Endothelial cell of umbilical vein (primary cell): ENCODE measurements around the gene CALHM5. TPM values are rescaled to one million over a fixed set of nuclear protein-coding genes. Genes with fewer than 3 reads are reported as not detected.

Experiments
- BruUV-seq: library from RNA; stranded (reverse); fragments of 400-500 nt; replicated peaks from 2 replicates; lab custom pipeline; 2021; lab: Mats Ljungman, UMichigan
- CTCF ChIA-PET: fragments of 300-600, 350-600 bp; sonication (Branson Sonifier 250); formaldehyde crosslinking; loops from one replicate; lab custom pipeline; 2021; ENCODE audit warnings: antibody characterized with exemption, inconsistent platforms; lab: Charles Lee
- POLR2A ChIA-PET: fragments of 300-600, 350-600 bp; sonication (Branson Sonifier 250); formaldehyde crosslinking; loops from one replicate; lab custom pipeline; 2021; ENCODE audit warnings: antibody characterized with exemption, inconsistent platforms; lab: Charles Lee
- DNase-seq: peaks from one replicate; pipeline ENCODE4 v3.0.0-alpha.2; 2011; ENCODE audit warnings: low read depth, low spot score
- FAIRE-seq: peaks from 2 replicates; lab custom pipeline; 2011; peaks lifted over from hg19 to GRCh38; lab: Jason Lieb, UNC
- H2AFZ ChIP-seq: 2 replicates; pipeline ENCODE4 v1.6.0; 2012; ENCODE audit warnings: low read depth, low read length, control low read depth, inconsistent platforms
- H3K27ac ChIP-seq: 2 replicates; pipeline ENCODE4 v1.5.1; 2011; ENCODE audit warnings: low read depth, mild to moderate bottlenecking, control low read depth, low read length, moderate library complexity; ENCODE audit not compliant: insufficient read depth
- H3K27me3 ChIP-seq, 2 experiments: 2 replicates each; pipeline versions ENCODE4 v1.6.0 to v1.6.1; 2011; ENCODE audit warnings: low read length in 2 of 2, mixed read lengths in 1 of 2; ENCODE audit not compliant: control insufficient read depth in 2 of 2, insufficient read depth in 2 of 2
- H3K36me3 ChIP-seq, 2 experiments: 2 replicates in 1 of 2; 3 replicates in 1 of 2; pipeline ENCODE4 v1.5.1; 2011; ENCODE audit warnings: low read length in 2 of 2, mild to moderate bottlenecking in 1 of 2, moderate library complexity in 1 of 2; ENCODE audit not compliant: control insufficient read depth in 2 of 2, insufficient read depth in 2 of 2; ENCODE audit errors: extremely low read depth in 1 of 2
- H3K4me1 ChIP-seq: 3 replicates; pipeline ENCODE4 v1.5.1; 2011; ENCODE audit warnings: mild to moderate bottlenecking, low read length; ENCODE audit not compliant: control insufficient read depth, insufficient read depth; ENCODE audit errors: extremely low read depth
- H3K4me2 ChIP-seq: 2 replicates; pipeline ENCODE4 v1.6.1; 2011; ENCODE audit warnings: low read length, control low read depth, mixed read lengths; ENCODE audit not compliant: insufficient read depth
- H3K4me3 ChIP-seq, 3 experiments: fragments of 200-600 bp in 1 of 3; sonication (generic), shearing (Covaris generic) in 1 of 3; replicated peaks in 1 of 3; 2 replicates each; pipeline ENCODE4 v1.5.1; 2011 to 2016; ENCODE audit warnings: control low read depth in 3 of 3, low read length in 3 of 3, mild to moderate bottlenecking in 2 of 3, inconsistent platforms in 1 of 3, low read depth in 1 of 3, moderate library complexity in 1 of 3; ENCODE audit not compliant: insufficient read depth in 1 of 3
- H3K79me2 ChIP-seq: 2 replicates; pipeline ENCODE4 v1.6.0; 2012; ENCODE audit warnings: low read length, inconsistent platforms; ENCODE audit not compliant: control insufficient read depth, insufficient read depth
- H3K9ac ChIP-seq: replicated peaks from 2 replicates; pipeline ENCODE3; 2011; ENCODE audit warnings: low read length, control low read depth; ENCODE audit not compliant: insufficient read depth; ENCODE audit errors: extremely low read depth
- H3K9me1 ChIP-seq: replicated peaks from 3 replicates; pipeline ENCODE4 v1.6.0; 2011; ENCODE audit warnings: mild to moderate bottlenecking, low read length; ENCODE audit not compliant: control insufficient read depth, insufficient read depth; ENCODE audit errors: extremely low read depth
- H3K9me3 ChIP-seq: replicated peaks from 2 replicates; pipeline ENCODE4 v1.5.1; 2012; ENCODE audit warnings: low read length, inconsistent platforms; ENCODE audit not compliant: control insufficient read depth, insufficient read depth
- H4K20me1 ChIP-seq: replicated peaks from 2 replicates; pipeline ENCODE3; 2011; ENCODE audit warnings: mild to moderate bottlenecking, low read length; ENCODE audit not compliant: control insufficient read depth, insufficient read depth; ENCODE audit errors: extremely low read depth
- FOS ChIP-seq: IDR thresholded peaks from 2 replicates; pipeline ENCODE4 v1.6.1; 2011; ENCODE audit warnings: mild to moderate bottlenecking, low read length, moderate library complexity, borderline replicate concordance; ENCODE audit not compliant: insufficient read depth
- GATA2 ChIP-seq: IDR thresholded peaks from 2 replicates; pipeline ENCODE4 v1.7.0; 2011; ENCODE audit warnings: low read depth, mild to moderate bottlenecking, moderate library complexity, mixed read lengths, low read length; ENCODE audit not compliant: insufficient read length, insufficient read depth
- JUN ChIP-seq: IDR thresholded peaks from 2 replicates; pipeline ENCODE4 v1.6.1; 2011; ENCODE audit warnings: borderline replicate concordance, low read depth; ENCODE audit not compliant: insufficient read length, insufficient read depth
- POLR2AphosphoS5 ChIP-seq: IDR thresholded peaks from 2 replicates; pipeline ENCODE4 v1.6.1; 2012; ENCODE audit warnings: low read depth, mild to moderate bottlenecking, control low read depth, low read length, moderate library complexity; ENCODE audit not compliant: insufficient read depth
- dilution Hi-C: fragments of 300-500 bp; cut with MboI; formaldehyde crosslinking; loops from one replicate; pipeline ENCODE4 v1.15.0; 2019; ENCODE audit warnings: low sequenced_read_pairs; ENCODE audit not compliant: extremely low pct_ligation_motif_present
- intact Hi-C: fragments of 100-400 bp; cut with micrococcal nuclease; formaldehyde crosslinking; loops from one replicate; pipeline ENCODE4 v1.10.0; 2022
- polyA plus RNA-seq, 4 experiments: library from polyadenylated mRNA; depleted of rRNA in 3 of 4; stranded (reverse) in 3 of 4; unstranded in 1 of 4; fragments of >200 nt; gene quantifications; 2 replicates each; pipeline versions ENCODE4 v1.2.1 to v1.2.3, GENCODE V29; 2011 to 2012; ENCODE audit warnings: missing spikeins in 1 of 4
- total RNA-seq: library from RNA; stranded (reverse); gene quantifications from 2 replicates; pipeline ENCODE4 v1.2.3, GENCODE V29; 2021
- TF ChIP-seq, protein P1 (sequence below): IDR thresholded peaks from 2 replicates; pipeline ENCODE4 v1.6.1; 2011; ENCODE audit not compliant: insufficient read depth, insufficient read length
- TF ChIP-seq, protein P2 (sequence below), 2 donors: IDR thresholded peaks; 1 replicate in 1 of 2; 2 replicates in 1 of 2; pipeline ENCODE4 v1.5.1; 2011; ENCODE audit warnings: low read length in 2 of 2, mild to moderate bottlenecking in 2 of 2, moderate library complexity in 2 of 2, control low read depth in 1 of 2, inconsistent platforms in 1 of 2, low read depth in 1 of 2; ENCODE audit not compliant: insufficient read depth in 1 of 2; ENCODE audit errors: extremely low read depth in 1 of 2

Gene CALHM5
- total and polyA plus RNA-seq, 2 donors (not counting 3 experiments of a cell fraction or from before 2014, with no cell fraction given) = 4.5 to 6.6 TPM

DNA sequence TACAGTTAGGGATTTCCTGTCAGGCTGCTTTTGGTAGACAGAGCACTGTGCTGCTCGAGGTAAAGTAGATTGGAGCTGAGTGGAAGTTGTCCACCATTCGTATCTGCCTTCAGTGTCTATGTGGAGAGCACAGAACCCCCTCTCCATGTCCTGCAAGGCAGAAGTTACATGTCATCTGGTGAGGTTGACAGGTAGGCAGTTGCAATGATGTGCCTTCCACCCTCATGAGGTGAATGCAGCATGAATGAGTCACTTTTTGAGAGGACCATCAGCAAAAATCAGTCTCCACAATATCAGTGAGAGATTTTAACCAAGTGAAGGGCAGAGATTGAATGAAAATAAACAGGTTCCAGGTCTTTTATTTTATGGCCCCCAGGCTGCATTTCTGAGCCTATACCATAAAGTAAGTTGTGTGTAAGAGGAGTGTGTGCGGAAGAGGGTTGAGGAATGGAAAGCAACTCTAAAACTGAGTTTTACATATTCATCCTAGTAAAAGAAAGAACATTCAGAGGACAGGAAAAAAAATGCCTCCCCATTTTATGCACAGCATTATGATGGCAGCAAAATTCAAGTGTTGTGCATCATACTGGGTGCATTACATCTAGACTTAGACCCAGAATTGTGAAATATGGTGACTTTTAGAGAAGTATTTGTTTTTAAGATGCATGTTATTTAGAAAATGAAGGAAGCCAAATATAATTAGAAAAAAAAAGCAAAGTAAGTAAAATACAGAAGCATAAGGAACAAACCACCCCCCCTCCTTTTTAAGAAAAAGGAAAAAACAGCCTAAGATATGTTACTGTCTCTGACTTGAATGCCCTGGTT is 18.2 kb downstream of the CALHM5 start:
- no TSS peak for BruUV-seq
- intact Hi-C loops (no loop called here), dilution Hi-C loops (no loop called here)
- DNase-seq (no peak), FAIRE-seq (no peak)
- no peaks in the 10 kb centered on the region for H3K79me2 ChIP-seq
- no peak overlapping the region for H3K9ac ChIP-seq
- H2AFZ ChIP-seq = no peak overlapping the region
- H3K4me1 ChIP-seq = peaks cover 16% of the 10 kb centered on the region
- H3K4me3 ChIP-seq = no peak overlapping the region
- H3K4me2 ChIP-seq = no peak overlapping the region
- H3K9me3 ChIP-seq = no peaks in the 10 kb centered on the region
- no peaks in the 10 kb centered on the region for H3K36me3 ChIP-seq
- no peaks in the 10 kb centered on the region for H4K20me1 ChIP-seq
- no peak overlapping the region for H3K27ac ChIP-seq
- H3K9me1 ChIP-seq = no peaks in the 10 kb centered on the region
- TF ChIP-seq, protein P1, sequence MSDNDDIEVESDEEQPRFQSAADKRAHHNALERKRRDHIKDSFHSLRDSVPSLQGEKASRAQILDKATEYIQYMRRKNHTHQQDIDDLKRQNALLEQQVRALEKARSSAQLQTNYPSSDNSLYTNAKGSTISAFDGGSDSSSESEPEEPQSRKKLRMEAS = no peak
- ChIA-PET POLR2A (interaction anchor here (0.7 kb wide), 1 partner anchor 239 kb away, joined by 3 read pairs; no protein-coding TSS in a partner anchor), CTCF (interaction anchor here (1.2 to 1.9 kb wide), 8 partner anchors 18 to 312 kb away, joined by 3 to 16 read pairs (median 10); partner anchors contain the start of gene CALHM5)
- peaks cover 0 to 2% of the 10 kb centered on the region in 2 experiments for H3K27me3 ChIP-seq

DNA sequence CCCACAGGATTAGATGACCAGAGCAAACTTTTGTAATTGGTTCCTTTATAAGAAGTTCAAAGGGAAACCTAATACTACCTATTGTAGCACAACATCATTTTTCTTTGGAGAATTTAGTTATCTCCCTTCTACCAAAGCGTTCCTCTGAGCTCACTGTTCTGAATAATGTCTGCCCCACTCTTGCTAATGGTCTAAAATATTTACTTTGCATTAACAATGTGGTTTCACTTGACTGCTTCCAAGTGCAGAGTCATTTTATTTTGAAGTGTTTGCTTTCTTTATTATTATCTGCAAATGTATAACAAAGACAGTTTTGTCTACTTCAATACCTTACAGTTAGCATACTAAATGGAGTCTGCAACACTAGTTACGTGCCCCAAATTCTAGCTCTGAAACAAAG is 19.0 kb downstream of the CALHM5 start:
- Histone ChIP-seq H3K9ac (no peak overlapping the region), H3K4me3 (no peak overlapping the region), H3K36me3 (no peaks in the 10 kb centered on the region), H3K27ac (no peak overlapping the region), H3K4me2 (no peak overlapping the region), H2AFZ (no peak overlapping the region), H3K9me1 (no peaks in the 10 kb centered on the region), H3K4me1 (peaks cover 16% of the 10 kb centered on the region), H3K9me3 (no peaks in the 10 kb centered on the region), H4K20me1 (no peaks in the 10 kb centered on the region), H3K79me2 (no peaks in the 10 kb centered on the region), H3K27me3 (peaks cover 0 to 2% of the 10 kb centered on the region in 2 experiments)
- no TSS peak for BruUV-seq
- DNase-seq (no peak), FAIRE-seq (no peak)
- ChIA-PET POLR2A (interaction anchor here (0.7 kb wide), 1 partner anchor 240 kb away, joined by 3 read pairs; no protein-coding TSS in a partner anchor), CTCF (interaction anchor here (1.2 to 1.6 kb wide), 4 partner anchors 19 to 312 kb away, joined by 5 to 16 read pairs (median 14); partner anchors contain the start of gene CALHM5)
- intact Hi-C loops (no loop called here), dilution Hi-C loops (no loop called here)
- TF ChIP-seq, protein P1 = no peak
- TF ChIP-seq POLR2AphosphoS5 = no peak
- TF ChIP-seq, protein P2, sequence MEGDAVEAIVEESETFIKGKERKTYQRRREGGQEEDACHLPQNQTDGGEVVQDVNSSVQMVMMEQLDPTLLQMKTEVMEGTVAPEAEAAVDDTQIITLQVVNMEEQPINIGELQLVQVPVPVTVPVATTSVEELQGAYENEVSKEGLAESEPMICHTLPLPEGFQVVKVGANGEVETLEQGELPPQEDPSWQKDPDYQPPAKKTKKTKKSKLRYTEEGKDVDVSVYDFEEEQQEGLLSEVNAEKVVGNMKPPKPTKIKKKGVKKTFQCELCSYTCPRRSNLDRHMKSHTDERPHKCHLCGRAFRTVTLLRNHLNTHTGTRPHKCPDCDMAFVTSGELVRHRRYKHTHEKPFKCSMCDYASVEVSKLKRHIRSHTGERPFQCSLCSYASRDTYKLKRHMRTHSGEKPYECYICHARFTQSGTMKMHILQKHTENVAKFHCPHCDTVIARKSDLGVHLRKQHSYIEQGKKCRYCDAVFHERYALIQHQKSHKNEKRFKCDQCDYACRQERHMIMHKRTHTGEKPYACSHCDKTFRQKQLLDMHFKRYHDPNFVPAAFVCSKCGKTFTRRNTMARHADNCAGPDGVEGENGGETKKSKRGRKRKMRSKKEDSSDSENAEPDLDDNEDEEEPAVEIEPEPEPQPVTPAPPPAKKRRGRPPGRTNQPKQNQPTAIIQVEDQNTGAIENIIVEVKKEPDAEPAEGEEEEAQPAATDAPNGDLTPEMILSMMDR (IDR thresholded peaks at IDR 0.05; ENCODE audit: extremely low read depth in 1 of 2, insufficient read depth in 1 of 2, low read depth in 1 of 2, low read length in 2 of 2) = no peak
- TF ChIP-seq JUN = no peak
- TF ChIP-seq FOS = no peak
- TF ChIP-seq GATA2 = no peak
